Measurements from ENCODE around the gene FSCN2. TPM values are rescaled to one million over a fixed set of nuclear protein-coding genes. Genes with fewer than 3 reads are reported as not detected.
"Not testable (repeated sequence)": the region's sequence is repeated elsewhere in the genome, so short reads cannot be mapped to it uniquely, and the experiment has no call there.

Gene FSCN2
- total RNA-seq, 1 experiment from 2014 or later, result not detected

- no peak for DNase-seq (ENCODE audit: low read depth)
Measured at GRCh38 chr17:81577278-81578000, 49.3 kb downstream of the FSCN2 start.

GRCh38 chr17:81578038-81578441 lies 49.9 kb downstream of the FSCN2 start:
- no peak for DNase-seq (ENCODE audit: low read depth)

- no peak for DNase-seq (ENCODE audit: low read depth)
Measured at GRCh38 chr17:81578561-81579225, 50.5 kb downstream of the FSCN2 start.

- no peak for DNase-seq (ENCODE audit: low read depth)
Measured at GRCh38 chr17:81579298-81579697, 51.1 kb downstream of the FSCN2 start.

GRCh38 chr17:81579821-81580321 lies 51.7 kb downstream of the FSCN2 start:
- no peak for DNase-seq (ENCODE audit: low read depth)

- DNase-seq (ENCODE audit: low read depth), result no peak
Measured at GRCh38 chr17:81580481-81580880, 52.3 kb downstream of the FSCN2 start.

GRCh38 chr17:81581758-81582157 lies 53.6 kb downstream of the FSCN2 start:
- DNase-seq (ENCODE audit: low read depth), result no peak

- no peak for DNase-seq (ENCODE audit: low read depth)
Measured at GRCh38 chr17:81582341-81582740, 54.2 kb downstream of the FSCN2 start.

- DNase-seq (ENCODE audit: low read depth), result no peak
Measured at GRCh38 chr17:81582749-81583148, 54.6 kb downstream of the FSCN2 start.

GRCh38 chr17:81583589-81584342 lies 55.6 kb downstream of the FSCN2 start:
- DNase-seq (ENCODE audit: low read depth), result no peak

- not testable (repeated sequence) for DNase-seq (ENCODE audit: low read depth)
Measured at GRCh38 chr17:81584771-81585170, 56.6 kb downstream of the FSCN2 start.

GRCh38 chr17:81586096-81586495 lies 57.9 kb downstream of the FSCN2 start:
- DNase-seq (ENCODE audit: low read depth), result no peak

Other genes starting within 250 kb of the FSCN2 start
- 24.0 and 28.1 TPM in 2 replicates for gene SLC38A10, start 233.1 kb upstream of the FSCN2 start, total RNA-seq (2014; rRNA removed; shearing (Covaris generic))
- gene BAHCC1, start 132.9 kb upstream of the FSCN2 start, total RNA-seq (2014; rRNA removed; shearing (Covaris generic)), result under 0.01 and 0.36 TPM in 2 replicates
- gene ACTG1, start 15.6 kb upstream of the FSCN2 start, total RNA-seq (2014; rRNA removed; shearing (Covaris generic)), result 1,818 and 2,136 TPM in 2 replicates
- gene FAAP100, start 24.0 kb downstream of the FSCN2 start, total RNA-seq (2014; rRNA removed; shearing (Covaris generic)), result 8.2 and 13.0 TPM in 2 replicates
- 26.9 and 30.8 TPM in 2 replicates for gene NPLOC4, start 108.7 kb downstream of the FSCN2 start, total RNA-seq (2014; rRNA removed; shearing (Covaris generic))
- 1.3 and 2.1 TPM in 2 replicates for gene TSPAN10, start 108.8 kb downstream of the FSCN2 start, total RNA-seq (2014; rRNA removed; shearing (Covaris generic))
- gene PDE6G, start 128.2 kb downstream of the FSCN2 start, total RNA-seq (2014; rRNA removed; shearing (Covaris generic)), result 0.29 TPM in 1 of 2 replicates, not detected in the other
- gene OXLD1, start 138.2 kb downstream of the FSCN2 start, total RNA-seq (2014; rRNA removed; shearing (Covaris generic)), result 36.5 and 54.0 TPM in 2 replicates
- gene CCDC137, start 138.4 kb downstream of the FSCN2 start, total RNA-seq (2014; rRNA removed; shearing (Covaris generic)), result 7.7 and 14.1 TPM in 2 replicates
- 28.6 and 30.9 TPM in 2 replicates for gene ARL16, start 155.4 kb downstream of the FSCN2 start, total RNA-seq (2014; rRNA removed; shearing (Covaris generic))
- 42.4 and 47.5 TPM in 2 replicates for gene HGS, start 155.6 kb downstream of the FSCN2 start, total RNA-seq (2014; rRNA removed; shearing (Covaris generic))
- 12.6 and 13.0 TPM in 2 replicates for gene MRPL12, start 175.0 kb downstream of the FSCN2 start, total RNA-seq (2014; rRNA removed; shearing (Covaris generic))
- gene SLC25A10, start 183.9 kb downstream of the FSCN2 start, total RNA-seq (2014; rRNA removed; shearing (Covaris generic)), result 45.9 and 53.0 TPM in 2 replicates